Neural crest cell (in vitro differentiated cells): ENCODE data around the gene ZBTB12. TPM values are rescaled to one million over a fixed set of nuclear protein-coding genes. Genes with fewer than 3 reads are reported as not detected.
"Not testable (repeated sequence)": the region's sequence is repeated elsewhere in the genome, so short reads cannot be mapped to it uniquely, and the experiment has no call there.

Source experiments
- DNase-seq: peaks from one replicate; pipeline ENCODE4 v3.0.0; 2021; ENCODE audit warnings: low read depth, mixed read lengths, low spot score
- H3K27ac Mint-ChIP-seq: one replicate; pipeline ENCODE4 v1.8.0; 2021; ENCODE audit warnings: mild to moderate bottlenecking, mixed read lengths; ENCODE audit not compliant: unreplicated experiment
- H3K27me3 Mint-ChIP-seq: 2 replicates; pipeline ENCODE4 v1.8.0; 2021; ENCODE audit warnings: low read depth, mild to moderate bottlenecking, mixed read lengths
- H3K36me3 Mint-ChIP-seq: 2 replicates; pipeline ENCODE4 v1.8.0; 2021; ENCODE audit warnings: low read depth, mild to moderate bottlenecking, mixed read lengths
- H3K4me1 Mint-ChIP-seq: 2 replicates; pipeline ENCODE4 v1.8.0; 2021; ENCODE audit warnings: mixed read lengths
- H3K4me3 Mint-ChIP-seq: one replicate; pipeline ENCODE4 v1.8.0; 2021; ENCODE audit warnings: mild to moderate bottlenecking, mixed read lengths
- H3K9me3 Mint-ChIP-seq: 2 replicates; pipeline ENCODE4 v1.8.0; 2021; ENCODE audit warnings: mixed read lengths
- total RNA-seq: library from RNA; stranded (reverse); gene quantifications from 2 replicates; pipeline ENCODE4 v1.2.1, GENCODE V29; 2021
- TF ChIP-seq, protein P1 (sequence below): fragments of 200-600 bp; sonication (generic); conservative IDR thresholded peaks from 2 replicates; pipeline ENCODE4 v1.5.0; 2021; ENCODE audit warnings: antibody characterized with exemption, mild to moderate bottlenecking

The ZBTB12 gene
- total RNA-seq, 1 donor from 2014 or later: 60.8 TPM

DNA sequence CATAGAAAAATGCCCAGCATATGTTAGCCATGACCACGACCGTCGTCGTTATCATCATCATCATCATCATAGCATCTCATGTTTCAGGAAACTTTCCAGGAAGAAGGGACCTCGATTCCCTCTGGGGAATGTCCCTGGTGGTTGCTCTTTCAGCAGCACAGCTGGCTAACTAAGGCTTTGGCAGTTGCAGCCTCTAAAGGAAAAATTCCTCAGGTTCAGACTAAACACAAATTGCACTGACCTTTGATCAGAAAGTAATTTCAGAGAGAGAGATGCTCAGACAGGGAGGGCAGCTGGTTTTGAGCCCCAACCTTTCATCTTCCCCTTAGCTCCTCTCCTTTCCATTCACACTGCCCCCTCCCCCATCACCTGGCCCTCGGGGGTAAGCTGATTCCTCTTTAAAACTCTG lies 38.4 kb upstream of the ZBTB12 start:
- no peaks in the 10 kb centered on the region for H3K36me3 Mint-ChIP-seq
- no peaks in the 10 kb centered on the region for H3K9me3 Mint-ChIP-seq
- peaks cover 28% of the 10 kb centered on the region for H3K27me3 Mint-ChIP-seq
- H3K4me3 Mint-ChIP-seq: no peak overlapping the region
- DNase-seq: no peak
- no peaks in the 10 kb centered on the region for H3K4me1 Mint-ChIP-seq
- TF ChIP-seq, protein P1, sequence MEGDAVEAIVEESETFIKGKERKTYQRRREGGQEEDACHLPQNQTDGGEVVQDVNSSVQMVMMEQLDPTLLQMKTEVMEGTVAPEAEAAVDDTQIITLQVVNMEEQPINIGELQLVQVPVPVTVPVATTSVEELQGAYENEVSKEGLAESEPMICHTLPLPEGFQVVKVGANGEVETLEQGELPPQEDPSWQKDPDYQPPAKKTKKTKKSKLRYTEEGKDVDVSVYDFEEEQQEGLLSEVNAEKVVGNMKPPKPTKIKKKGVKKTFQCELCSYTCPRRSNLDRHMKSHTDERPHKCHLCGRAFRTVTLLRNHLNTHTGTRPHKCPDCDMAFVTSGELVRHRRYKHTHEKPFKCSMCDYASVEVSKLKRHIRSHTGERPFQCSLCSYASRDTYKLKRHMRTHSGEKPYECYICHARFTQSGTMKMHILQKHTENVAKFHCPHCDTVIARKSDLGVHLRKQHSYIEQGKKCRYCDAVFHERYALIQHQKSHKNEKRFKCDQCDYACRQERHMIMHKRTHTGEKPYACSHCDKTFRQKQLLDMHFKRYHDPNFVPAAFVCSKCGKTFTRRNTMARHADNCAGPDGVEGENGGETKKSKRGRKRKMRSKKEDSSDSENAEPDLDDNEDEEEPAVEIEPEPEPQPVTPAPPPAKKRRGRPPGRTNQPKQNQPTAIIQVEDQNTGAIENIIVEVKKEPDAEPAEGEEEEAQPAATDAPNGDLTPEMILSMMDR: no peak
- H3K27ac Mint-ChIP-seq: no peak overlapping the region

DNA sequence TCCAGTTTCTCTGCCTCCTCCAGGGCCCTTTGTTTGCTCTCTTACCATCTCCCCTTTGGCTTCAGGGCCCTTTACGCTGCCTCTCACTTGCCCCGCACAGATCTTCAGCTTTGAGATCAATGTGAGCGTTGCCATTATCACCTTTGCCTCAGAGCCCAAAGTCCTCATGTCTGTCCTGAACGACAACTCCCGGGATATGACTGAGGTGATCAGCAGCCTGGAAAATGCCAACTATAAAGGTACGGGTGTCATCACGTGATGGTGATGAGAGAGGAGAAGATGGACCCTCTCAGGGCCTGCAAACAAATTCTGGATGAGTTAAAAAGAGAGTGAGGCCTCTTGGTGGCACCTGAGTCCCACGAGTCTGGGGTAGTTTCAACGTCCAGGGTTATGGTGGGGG lies 33.9 kb upstream of the ZBTB12 start:
- H3K27me3 Mint-ChIP-seq: peaks cover 5% of the 10 kb centered on the region

DNA sequence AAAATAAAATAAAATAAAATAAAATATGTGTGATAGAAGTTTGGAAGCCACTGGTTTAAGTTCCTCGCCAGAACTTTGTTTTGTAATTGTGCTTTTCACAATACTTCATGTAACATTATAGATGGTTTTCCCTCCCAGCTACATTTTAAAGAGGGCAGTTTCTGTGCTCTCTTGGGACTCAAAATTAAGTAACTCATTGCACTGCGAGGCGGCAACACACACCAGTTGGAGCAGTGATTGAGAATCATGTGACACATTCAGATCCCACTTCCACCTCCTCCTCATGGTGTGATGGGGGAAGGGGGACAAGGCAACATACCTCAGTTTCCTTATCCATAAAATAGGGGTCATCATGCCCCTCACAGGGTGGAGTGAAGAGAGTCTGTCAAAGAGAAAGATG lies 33.1 kb upstream of the ZBTB12 start:
- no peaks in the 10 kb centered on the region for H3K9me3 Mint-ChIP-seq
- H3K4me1 Mint-ChIP-seq: no peaks in the 10 kb centered on the region
- TF ChIP-seq, protein P1: no peak
- no peak overlapping the region for H3K4me3 Mint-ChIP-seq
- H3K27me3 Mint-ChIP-seq: no peaks in the 10 kb centered on the region
- DNase-seq: no peak
- H3K36me3 Mint-ChIP-seq: no peaks in the 10 kb centered on the region
- no peak overlapping the region for H3K27ac Mint-ChIP-seq

More for the DNA sequence above, 33.9 kb upstream of the ZBTB12 start:
- TF ChIP-seq, protein P1: no peak
- Mint-ChIP-seq H3K4me3 (no peak overlapping the region), H3K27ac (no peak overlapping the region), H3K4me1 (no peaks in the 10 kb centered on the region), H3K36me3 (no peaks in the 10 kb centered on the region), H3K9me3 (no peaks in the 10 kb centered on the region)
- DNase-seq: no peak

DNA sequence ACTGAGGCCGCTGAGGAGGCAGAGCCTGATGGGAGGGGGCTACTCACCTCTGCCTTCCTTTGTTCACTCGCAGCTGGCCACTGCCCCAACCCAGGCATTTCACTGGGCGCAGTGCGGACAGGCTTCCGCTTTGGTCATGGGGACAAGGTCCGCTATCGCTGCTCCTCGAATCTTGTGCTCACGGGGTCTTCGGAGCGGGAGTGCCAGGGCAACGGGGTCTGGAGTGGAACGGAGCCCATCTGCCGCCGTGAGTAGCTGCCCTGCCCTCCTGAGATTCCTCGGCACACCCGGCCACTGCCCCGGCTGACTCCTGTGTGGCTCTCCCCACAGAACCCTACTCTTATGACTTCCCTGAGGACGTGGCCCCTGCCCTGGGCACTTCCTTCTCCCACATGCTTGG lies 31.7 kb upstream of the ZBTB12 start:
- Mint-ChIP-seq H3K9me3 (no peaks in the 10 kb centered on the region), H3K27ac (no peak overlapping the region), H3K4me1 (no peaks in the 10 kb centered on the region), H3K36me3 (no peaks in the 10 kb centered on the region), H3K4me3 (no peak overlapping the region), H3K27me3 (no peaks in the 10 kb centered on the region)
- no peak for DNase-seq
- TF ChIP-seq, protein P1: no peak

DNA sequence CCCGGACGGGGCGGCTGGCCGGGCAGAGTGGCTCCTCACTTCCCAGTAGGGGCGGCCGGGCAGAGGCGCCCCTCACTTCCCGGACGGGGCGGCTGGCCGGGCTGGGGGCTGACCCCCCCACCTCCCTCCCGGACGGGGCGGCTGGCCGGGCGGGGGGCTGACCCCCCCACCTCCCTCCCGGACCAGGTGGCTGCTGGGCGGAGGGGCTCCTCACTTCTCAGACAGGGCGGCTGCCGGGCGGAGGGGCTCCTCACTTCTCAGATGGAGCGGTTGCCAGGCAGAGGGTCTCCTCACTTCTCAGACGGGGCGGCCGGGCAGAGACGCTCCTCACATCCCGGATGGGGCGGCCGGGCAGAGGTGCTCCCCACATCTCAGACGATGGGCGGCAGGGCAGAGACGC lies 30.3 kb upstream of the ZBTB12 start:
- not testable (repeated sequence) for H3K4me3 Mint-ChIP-seq, H3K27me3 Mint-ChIP-seq, H3K4me1 Mint-ChIP-seq, H3K27ac Mint-ChIP-seq, H3K36me3 Mint-ChIP-seq, DNase-seq, H3K9me3 Mint-ChIP-seq

DNA sequence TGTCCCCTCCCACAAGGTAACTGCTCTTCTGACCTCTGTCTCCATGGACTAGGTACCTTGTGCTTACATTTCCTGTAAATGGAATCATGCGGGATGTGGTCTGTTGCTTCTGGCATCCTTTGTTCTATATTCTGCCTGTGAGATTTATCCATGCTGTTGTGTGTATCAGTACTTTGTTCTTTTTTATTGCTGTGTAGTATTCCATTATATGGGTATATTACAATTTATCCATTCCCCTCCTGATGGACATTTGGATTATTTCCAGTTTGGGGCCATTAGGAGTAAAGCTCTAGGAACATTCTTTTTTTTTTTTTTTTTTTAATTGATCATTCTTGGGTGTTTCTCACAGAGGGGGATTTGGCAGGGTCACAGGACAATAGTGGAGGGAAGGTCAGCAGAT lies 29.1 kb upstream of the ZBTB12 start:
- no peak for DNase-seq
- Mint-ChIP-seq H3K27me3 (peaks cover 3% of the 10 kb centered on the region), H3K4me3 (no peak overlapping the region), H3K9me3 (no peaks in the 10 kb centered on the region), H3K27ac (no peak overlapping the region), H3K4me1 (no peaks in the 10 kb centered on the region), H3K36me3 (no peaks in the 10 kb centered on the region)
- TF ChIP-seq, protein P1: no peak
